A549 (cell line): ENCODE measurements around the gene AICDA. TPM values are rescaled to one million over a fixed set of nuclear protein-coding genes. Genes with fewer than 3 reads are reported as not detected.
"Not testable (repeated sequence)": the region's sequence is repeated elsewhere in the genome, so short reads cannot be mapped to it uniquely, and the experiment has no call there.

Experiments used
- ATAC-seq, 2 experiments: fragments of 200-7000 bp in 1 of 2; fragments of >200 bp in 1 of 2; cut with Nextera tagmentation in 1 of 2; cut with Tn5 transposase in 1 of 2; 3 replicates each; pipeline versions ENCODE4 v1.8.0 to v1.9.1; 2018 to 2020; ENCODE audit warnings: mild to moderate bottlenecking in 1 of 2, moderate library complexity in 1 of 2
- CTCF ChIA-PET: fragments of 300-600 bp; sonication (Branson Sonifier 250); formaldehyde crosslinking; extraction: SDS; loops from one replicate; lab custom pipeline; 2021; ENCODE audit warnings: antibody characterized with exemption, inconsistent platforms; lab: Yijun Ruan, JAX
- POLR2A ChIA-PET: fragments of 350-600 bp; formaldehyde crosslinking; extraction: SDS; loops from one replicate; lab custom pipeline; 2021; ENCODE audit warnings: antibody characterized with exemption, inconsistent platforms; lab: Yijun Ruan, JAX
- DNase-seq, 2 experiments: peaks; one replicate each; pipeline versions ENCODE4 v3.0.0 to v3.0.0-alpha.2; 2011 to 2016; ENCODE audit warnings: low read depth in 1 of 2, low spot score in 1 of 2
- FAIRE-seq: peaks from 2 replicates; lab custom pipeline; 2011; peaks lifted over from hg19 to GRCh38; lab: Jason Lieb, UNC
- H3K27ac ChIP-seq, 2 experiments: fragments of >200 bp; sonication (Bioruptor Twin); formaldehyde crosslinking; 3 replicates each; pipeline ENCODE4 v1.5.1; 2016 to 2017
- H3K4me1 ChIP-seq: fragments of >200 bp; sonication (Bioruptor Twin); formaldehyde crosslinking; 3 replicates; pipeline ENCODE4 v1.6.1; 2016
- H3K4me2 ChIP-seq: fragments of >200 bp; sonication (Bioruptor Twin); formaldehyde crosslinking; 3 replicates; pipeline ENCODE4 v1.6.1; 2016
- H3K4me3 ChIP-seq: fragments of >200 bp; sonication (Bioruptor Twin); formaldehyde crosslinking; 3 replicates; pipeline ENCODE4 v1.5.1; 2016
- H3K9me3 ChIP-seq: fragments of >200 bp; sonication (Bioruptor Twin); formaldehyde crosslinking; 3 replicates; pipeline ENCODE4 v1.6.1; 2016
- BHLHE40 ChIP-seq: IDR thresholded peaks from 2 replicates; pipeline ENCODE4 v1.6.1; 2012; ENCODE audit warnings: low read depth, low read length, inconsistent platforms
- FOSL2 ChIP-seq, 2 experiments: fragments of 450-650 bp in 1 of 2; fragments of >200 bp in 1 of 2; sonication (Bioruptor Twin) in 1 of 2; formaldehyde crosslinking; IDR thresholded peaks; 2 replicates each; pipeline versions ENCODE4 v1.5.0 to v1.6.1; 2016 to 2020; ENCODE audit warnings: mild to moderate bottlenecking in 1 of 2, moderate library complexity in 1 of 2
- HOXB13 ChIP-seq: fragments of 250-450 bp; sonication (Bioruptor Pico); IDR thresholded peaks from 2 replicates; pipeline ENCODE4 v1.5.0; 2020; ENCODE audit warnings: low read depth, mild to moderate bottlenecking, moderate library complexity
- JUN ChIP-seq, 2 experiments: fragments of >200 bp; sonication (Bioruptor Twin); formaldehyde crosslinking; IDR thresholded peaks; 2 replicates in 1 of 2; 3 replicates in 1 of 2; pipeline ENCODE4 v1.6.1; 2016 to 2017
- MAFK ChIP-seq: fragments of 450-650 bp; IDR thresholded peaks from 2 replicates; pipeline ENCODE4 v1.6.1; 2014; ENCODE audit not compliant: partially characterized antibody
- RAD21 ChIP-seq, 2 experiments: fragments of >200 bp in 1 of 2; sonication (Bioruptor Twin) in 1 of 2; formaldehyde crosslinking in 1 of 2; IDR thresholded peaks in 1 of 2; conservative IDR thresholded peaks in 1 of 2; 2 replicates in 1 of 2; 3 replicates in 1 of 2; pipeline ENCODE4 v1.6.1; 2012 to 2018; ENCODE audit warnings: inconsistent platforms in 1 of 2
- SMC3 ChIP-seq: fragments of >200 bp; sonication (Bioruptor Twin); formaldehyde crosslinking; IDR thresholded peaks from 3 replicates; pipeline ENCODE4 v1.6.1; 2018; ENCODE audit warnings: inconsistent platforms
- ZC3H11A ChIP-seq: fragments of 450-650 bp; IDR thresholded peaks from 2 replicates; pipeline ENCODE4 v1.6.1; 2014; ENCODE audit warnings: antibody characterized with exemption, mild to moderate bottlenecking
- ZNF302 ChIP-seq: fragments of 250-450 bp; sonication (Bioruptor Pico); IDR thresholded peaks from 2 replicates; pipeline ENCODE4 v1.9.0; 2021; ENCODE audit warnings: inconsistent platforms, mild to moderate bottlenecking, moderate library complexity
- WGBS: methylation state at CpG from one replicate; pipeline ENCODE4 v1.1.6; 2017; ENCODE audit errors: missing lambda C conversion rate; 5-methylcytosine and 5-hydroxymethylcytosine counted together
- polyA plus RNA-seq, 4 experiments: library from polyadenylated mRNA; depleted of rRNA in 3 of 4; stranded (reverse); fragments of >200 nt; fragmentation: RNase III in 1 of 4; extraction: RNeasy Plus Mini Kit Qiagen cat#74134 plus additional on column Dnase treatment in 1 of 4; gene quantifications; 2 replicates in 3 of 4; 3 replicates in 1 of 4; pipeline ENCODE4 v1.2.3, GENCODE V29; 2011 to 2017
- TF ChIP-seq, protein P1 (sequence below): fragments of 250-450 bp; sonication (Bioruptor Pico); IDR thresholded peaks from 2 replicates; pipeline ENCODE4 v1.5.0; 2021; ENCODE audit warnings: mild to moderate bottlenecking, moderate library complexity, borderline replicate concordance
- TF ChIP-seq, protein P2 (sequence below): fragments of 200-600 bp; sonication (generic); IDR thresholded peaks from 2 replicates; pipeline ENCODE4 v1.6.1; 2016; ENCODE audit warnings: antibody characterized with exemption, mild to moderate bottlenecking, moderate library complexity

AICDA gene
- polyA plus RNA-seq, 2 of the 4 experiments (the other 2 are of a cell fraction) = 0.05 to 0.16 TPM

DNA sequence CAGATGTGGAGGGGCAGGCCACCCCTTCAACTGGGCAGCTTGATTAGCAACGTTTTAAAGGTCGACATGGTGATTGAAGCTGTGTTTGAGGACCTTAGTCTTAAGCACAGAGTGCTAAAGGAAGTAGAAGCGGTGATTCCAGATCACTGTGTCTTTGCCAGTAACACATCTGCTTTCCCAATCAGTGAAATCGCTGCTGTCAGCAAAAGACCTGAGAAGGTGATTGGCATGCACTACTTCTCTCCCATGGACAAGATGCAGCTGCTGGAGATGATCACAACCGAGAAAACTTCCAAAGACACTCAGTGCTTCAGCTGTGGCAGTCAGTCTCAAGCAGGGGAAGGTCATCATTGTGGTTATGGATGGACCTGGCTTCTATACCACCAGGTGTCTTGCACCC, 23.9 kb upstream of the AICDA start:
- no peak for DNase-seq
- TF ChIP-seq MAFK = peak; percentile 81
- TF ChIP-seq, protein P1, sequence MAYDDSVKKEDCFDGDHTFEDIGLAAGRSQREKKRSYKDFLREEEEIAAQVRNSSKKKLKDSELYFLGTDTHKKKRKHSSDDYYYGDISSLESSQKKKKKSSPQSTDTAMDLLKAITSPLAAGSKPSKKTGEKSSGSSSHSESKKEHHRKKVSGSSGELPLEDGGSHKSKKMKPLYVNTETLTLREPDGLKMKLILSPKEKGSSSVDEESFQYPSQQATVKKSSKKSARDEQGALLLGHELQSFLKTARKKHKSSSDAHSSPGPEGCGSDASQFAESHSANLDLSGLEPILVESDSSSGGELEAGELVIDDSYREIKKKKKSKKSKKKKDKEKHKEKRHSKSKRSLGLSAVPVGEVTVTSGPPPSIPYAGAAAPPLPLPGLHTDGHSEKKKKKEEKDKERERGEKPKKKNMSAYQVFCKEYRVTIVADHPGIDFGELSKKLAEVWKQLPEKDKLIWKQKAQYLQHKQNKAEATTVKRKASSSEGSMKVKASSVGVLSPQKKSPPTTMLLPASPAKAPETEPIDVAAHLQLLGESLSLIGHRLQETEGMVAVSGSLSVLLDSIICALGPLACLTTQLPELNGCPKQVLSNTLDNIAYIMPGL (CRISPR knock-in tag) = no peak
- no peaks in the 10 kb centered on the region for H3K4me1 ChIP-seq
- ChIA-PET CTCF (interaction anchor here (1.0 to 1.6 kb wide), 2 partner anchors 21 to 224 kb away, joined by 3 read pairs; no protein-coding TSS in a partner anchor), POLR2A (no interaction called here)
- FAIRE-seq = no peak
- H3K9me3 ChIP-seq = no peaks in the 10 kb centered on the region
- no peak overlapping the region for H3K4me3 ChIP-seq
- no peak overlapping the region for H3K4me2 ChIP-seq
- WGBS = 30% methylated on average over 5 of the region's 5 CpGs
- H3K27ac ChIP-seq = no peak overlapping the region
- no peak for ATAC-seq

DNA sequence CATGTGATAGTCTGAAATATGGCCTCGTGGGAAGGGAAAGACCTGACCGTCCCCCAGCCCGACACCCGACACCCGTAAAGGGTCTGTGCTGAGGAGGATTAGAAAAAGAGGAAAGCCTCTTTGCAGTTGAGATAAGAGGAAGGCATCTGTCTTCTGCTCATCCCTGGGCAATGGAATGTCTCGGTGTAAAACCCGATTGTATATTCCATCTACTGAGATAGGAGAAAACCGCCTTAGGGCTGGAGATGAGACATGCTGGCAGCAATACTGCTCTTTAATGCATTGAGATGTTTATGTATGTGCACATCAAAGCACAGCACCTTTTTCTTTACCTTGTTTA, 23.3 kb upstream of the AICDA start:
- CTCF ChIA-PET = interaction anchor here (1.5 kb wide), 1 partner anchor 21 kb away, joined by 3 read pairs; no protein-coding TSS in a partner anchor
- DNase-seq, H3K9me3 ChIP-seq, H3K4me2 ChIP-seq, POLR2A ChIA-PET, H3K4me1 ChIP-seq, ATAC-seq, H3K4me3 ChIP-seq, H3K27ac ChIP-seq, FAIRE-seq: not testable (repeated sequence)
- WGBS = 73% methylated on average over 8 of the region's 8 CpGs

DNA sequence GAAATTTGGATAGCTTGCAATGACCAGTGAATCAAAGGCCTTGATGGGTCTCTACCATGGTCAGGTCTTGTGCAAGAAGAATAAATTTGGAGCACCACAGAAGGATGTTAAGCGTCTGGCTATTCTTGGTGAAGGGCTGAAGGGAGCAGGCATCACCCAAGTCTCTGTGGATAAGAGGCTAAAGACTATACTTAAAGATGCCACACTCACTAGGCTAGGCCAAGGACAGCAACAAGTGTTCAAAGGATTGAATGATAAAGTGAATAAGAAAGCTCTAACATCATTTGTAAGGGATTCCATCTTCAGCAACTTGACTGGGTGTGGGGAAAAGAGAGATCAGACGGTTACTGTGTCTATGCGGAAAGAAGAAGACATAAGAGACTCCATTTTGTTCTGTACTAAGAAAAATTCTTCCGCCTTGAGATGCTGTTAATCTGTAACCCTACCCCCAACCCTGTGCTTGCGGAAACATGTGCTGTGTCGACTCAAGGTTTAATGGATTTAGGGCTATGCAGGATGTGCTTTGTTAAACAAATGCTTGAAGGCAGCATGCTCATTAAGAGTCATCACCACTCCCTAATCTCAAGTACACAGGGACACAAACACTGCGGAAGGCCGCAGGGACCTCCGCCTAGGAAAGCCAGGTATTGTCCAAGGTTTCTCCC, 22.8 kb upstream of the AICDA start:
- H3K4me3 ChIP-seq, FAIRE-seq, POLR2A ChIA-PET, DNase-seq, H3K4me1 ChIP-seq, H3K27ac ChIP-seq, H3K4me2 ChIP-seq, H3K9me3 ChIP-seq, ATAC-seq: not testable (repeated sequence)
- WGBS = 84% methylated on average over 9 of the region's 9 CpGs
- CTCF ChIA-PET = interaction anchor here (1.5 kb wide), 1 partner anchor 22 kb away, joined by 3 read pairs; no protein-coding TSS in a partner anchor

DNA sequence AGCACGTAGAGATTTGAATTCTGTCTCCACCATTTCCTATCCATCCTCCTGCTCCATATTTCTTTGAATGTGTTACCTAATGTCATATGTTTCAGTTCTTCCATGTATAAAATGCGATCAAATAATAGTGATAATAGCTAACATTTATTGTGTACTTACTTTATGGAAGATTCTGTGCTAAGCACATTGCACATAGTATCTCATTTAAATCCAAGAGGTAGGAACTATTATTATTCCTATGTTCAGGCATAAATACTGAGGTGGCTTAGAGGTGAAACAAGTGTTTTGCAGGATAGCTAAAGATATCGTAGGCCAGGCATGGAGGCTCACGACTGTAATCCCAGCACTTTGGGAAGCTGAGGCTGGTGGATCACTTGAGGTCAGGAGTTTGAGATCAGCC, 17.5 kb upstream of the AICDA start:
- Histone ChIP-seq H3K4me1 (peaks cover 15% of the 10 kb centered on the region), H3K27ac (no peak overlapping the region; a peak in 1 of 6 replicates), H3K9me3 (no peaks in the 10 kb centered on the region), H3K4me2 (no peak overlapping the region), H3K4me3 (no peak overlapping the region)
- POLR2A ChIA-PET = no interaction called here
- 77% methylated on average over 4 of the region's 4 CpGs for WGBS
- FAIRE-seq (no peak), ATAC-seq (no peak), DNase-seq (no peak)
- no peak for TF ChIP-seq FOSL2 (IDR thresholded peaks at IDR 0.05)
- TF ChIP-seq FOSL2 (CRISPR knock-in tag; IDR thresholded peaks at IDR 0.05) = no peak
- CTCF ChIA-PET = interaction anchor here (1.3 kb wide), 1 partner anchor 9 kb away, joined by 5 read pairs; no protein-coding TSS in a partner anchor

DNA sequence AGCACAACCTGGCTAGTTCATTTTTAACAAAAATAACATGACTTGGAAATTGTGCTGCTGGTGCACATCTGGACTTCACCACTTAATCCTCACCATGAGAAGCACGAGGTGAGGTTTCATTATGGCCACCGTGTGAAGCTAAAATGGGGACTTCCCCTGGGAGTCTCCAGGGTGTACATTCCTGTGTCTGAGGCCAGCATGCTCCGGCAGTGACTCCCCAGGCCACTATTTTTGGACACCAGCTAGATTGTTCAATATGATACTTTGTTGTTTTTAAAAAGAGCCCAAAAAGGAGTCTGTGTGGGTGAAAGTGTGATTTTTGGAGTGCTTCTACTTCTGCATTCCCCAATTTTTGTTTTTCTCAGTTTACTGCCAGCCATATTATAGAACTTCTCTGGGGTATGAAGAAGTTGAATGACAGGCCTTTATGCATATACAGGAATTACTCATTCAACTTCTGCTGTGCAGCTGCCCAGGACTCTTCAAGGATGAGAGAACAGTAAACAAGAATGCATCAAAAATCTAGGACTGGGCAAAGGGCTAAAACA, 16.9 kb upstream of the AICDA start:
- WGBS = 2% methylated on average over 3 of the region's 3 CpGs
- no peak for TF ChIP-seq SMC3
- TF ChIP-seq BHLHE40 = no peak
- TF ChIP-seq ZC3H11A = no peak
- no peak for TF ChIP-seq ZNF302 (CRISPR knock-in tag)
- no peak for TF ChIP-seq RAD21 (conservative IDR thresholded peaks at IDR 0.05 in 1 of 2, IDR thresholded peaks at IDR 0.05 in 1 of 2)
- no peak for TF ChIP-seq JUN (IDR thresholded peaks at IDR 0.05)
- TF ChIP-seq, protein P2, sequence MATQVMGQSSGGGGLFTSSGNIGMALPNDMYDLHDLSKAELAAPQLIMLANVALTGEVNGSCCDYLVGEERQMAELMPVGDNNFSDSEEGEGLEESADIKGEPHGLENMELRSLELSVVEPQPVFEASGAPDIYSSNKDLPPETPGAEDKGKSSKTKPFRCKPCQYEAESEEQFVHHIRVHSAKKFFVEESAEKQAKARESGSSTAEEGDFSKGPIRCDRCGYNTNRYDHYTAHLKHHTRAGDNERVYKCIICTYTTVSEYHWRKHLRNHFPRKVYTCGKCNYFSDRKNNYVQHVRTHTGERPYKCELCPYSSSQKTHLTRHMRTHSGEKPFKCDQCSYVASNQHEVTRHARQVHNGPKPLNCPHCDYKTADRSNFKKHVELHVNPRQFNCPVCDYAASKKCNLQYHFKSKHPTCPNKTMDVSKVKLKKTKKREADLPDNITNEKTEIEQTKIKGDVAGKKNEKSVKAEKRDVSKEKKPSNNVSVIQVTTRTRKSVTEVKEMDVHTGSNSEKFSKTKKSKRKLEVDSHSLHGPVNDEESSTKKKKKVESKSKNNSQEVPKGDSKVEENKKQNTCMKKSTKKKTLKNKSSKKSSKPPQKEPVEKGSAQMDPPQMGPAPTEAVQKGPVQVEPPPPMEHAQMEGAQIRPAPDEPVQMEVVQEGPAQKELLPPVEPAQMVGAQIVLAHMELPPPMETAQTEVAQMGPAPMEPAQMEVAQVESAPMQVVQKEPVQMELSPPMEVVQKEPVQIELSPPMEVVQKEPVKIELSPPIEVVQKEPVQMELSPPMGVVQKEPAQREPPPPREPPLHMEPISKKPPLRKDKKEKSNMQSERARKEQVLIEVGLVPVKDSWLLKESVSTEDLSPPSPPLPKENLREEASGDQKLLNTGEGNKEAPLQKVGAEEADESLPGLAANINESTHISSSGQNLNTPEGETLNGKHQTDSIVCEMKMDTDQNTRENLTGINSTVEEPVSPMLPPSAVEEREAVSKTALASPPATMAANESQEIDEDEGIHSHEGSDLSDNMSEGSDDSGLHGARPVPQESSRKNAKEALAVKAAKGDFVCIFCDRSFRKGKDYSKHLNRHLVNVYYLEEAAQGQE = no peak
- TF ChIP-seq HOXB13 = no peak
- peak in 1 of 2 experiments; percentile 42; a peak in 1 of 6 replicates for ATAC-seq
- Histone ChIP-seq H3K9me3 (no peaks in the 10 kb centered on the region), H3K4me3 (no peak overlapping the region), H3K27ac (peak overlapping the region; percentile 35 to 61; a peak in 2 of 6 replicates), H3K4me2 (peak overlapping the region; percentile 24; the same call in 2 of the 3 replicates), H3K4me1 (peaks cover 15% of the 10 kb centered on the region)
- FAIRE-seq = no peak
- peak in 1 of 2 experiments; percentile 18 for DNase-seq
- CTCF ChIA-PET = interaction anchor here (1.3 kb wide), 1 partner anchor 9 kb away, joined by 5 read pairs; no protein-coding TSS in a partner anchor
- POLR2A ChIA-PET = no interaction called here
